NK-92 treated with Interleukin-12 subunit alpha and Interleukin-12 subunit beta, amount 100 ng/mL, for 24 hours (cell line): ENCODE data around the gene CLEC2A.

Experiments
- DNase-seq: peaks from one replicate; lab custom pipeline; 2025; lab: John Stamatoyannopoulos, UW

CLEC2A gene

DNA sequence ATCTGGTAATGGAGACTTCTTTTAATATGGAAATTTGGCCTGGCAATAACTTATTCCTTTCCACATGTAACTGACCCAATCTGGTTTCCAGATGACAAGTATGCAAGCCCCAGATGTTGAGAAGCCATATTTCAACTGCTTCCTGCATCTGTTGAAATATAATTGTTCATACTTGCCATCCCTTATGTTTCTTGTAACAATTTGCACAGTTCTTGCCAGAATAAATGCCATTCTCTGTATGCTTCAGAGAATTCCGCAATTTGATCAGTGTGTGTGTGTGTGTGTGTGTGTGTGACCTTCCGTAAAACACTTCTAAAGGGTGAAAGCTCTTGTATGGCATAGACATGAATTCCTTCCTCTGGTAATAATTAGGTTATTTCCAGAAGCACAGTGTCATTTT is 1.8 kb upstream of the CLEC2A start:
- no peak for DNase-seq

DNA sequence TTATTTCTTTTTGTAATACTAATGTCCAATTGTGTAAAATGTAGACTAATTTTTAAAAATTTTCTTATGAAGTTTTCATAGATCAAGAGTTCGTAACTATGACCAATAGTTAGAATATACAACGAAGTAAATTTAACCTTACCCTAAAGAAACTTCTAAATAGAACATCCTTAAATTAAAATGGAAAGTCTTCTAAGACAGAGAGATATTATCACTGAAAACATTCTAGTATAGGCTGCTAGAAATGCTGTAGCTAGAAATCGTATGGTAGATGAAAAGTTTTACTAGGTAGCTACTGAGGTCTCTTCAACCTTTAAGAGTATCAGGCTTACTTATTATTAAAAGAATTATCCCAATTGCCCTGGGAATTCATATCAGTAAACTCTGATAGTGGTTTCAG is 925 bp downstream of the CLEC2A start:
- DNase-seq, result no peak

DNA sequence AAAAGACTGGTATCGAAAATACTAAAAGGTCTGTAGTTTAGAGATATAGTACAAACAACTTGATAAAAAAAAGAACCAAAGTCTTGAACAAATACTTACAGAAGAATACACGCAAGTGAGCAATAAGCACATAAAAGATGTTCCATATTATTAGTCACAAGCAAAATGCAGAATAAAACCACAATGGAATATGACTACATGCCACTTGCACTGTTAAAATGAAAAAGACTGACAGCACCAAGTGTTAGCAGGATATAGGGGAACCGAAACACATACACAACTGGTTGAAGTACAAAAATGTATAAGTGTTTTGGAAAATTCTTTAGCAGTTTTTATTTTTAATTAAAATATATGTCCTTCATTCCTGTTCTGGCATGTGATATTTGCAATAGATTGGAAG is 3.6 kb downstream of the CLEC2A start:
- no peak for DNase-seq

DNA sequence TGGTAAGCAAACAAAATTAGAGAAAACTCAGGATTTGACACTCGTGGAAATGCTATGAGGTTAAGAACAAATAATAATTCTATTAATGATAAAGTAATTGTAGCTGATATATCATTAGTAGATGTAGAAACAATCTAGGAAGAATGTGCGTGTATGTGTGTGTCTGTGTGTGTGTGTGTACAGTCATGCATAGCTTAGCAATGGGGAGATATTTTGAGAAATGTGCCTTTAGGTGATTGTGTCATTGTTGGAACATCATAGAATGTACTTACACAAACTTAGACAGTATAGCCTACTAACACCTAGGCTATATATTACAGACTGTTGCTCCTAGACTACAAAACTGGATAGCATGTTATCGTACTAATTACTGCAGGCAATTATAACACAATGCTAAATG is 5.3 kb downstream of the CLEC2A start:
- no peak for DNase-seq

DNA sequence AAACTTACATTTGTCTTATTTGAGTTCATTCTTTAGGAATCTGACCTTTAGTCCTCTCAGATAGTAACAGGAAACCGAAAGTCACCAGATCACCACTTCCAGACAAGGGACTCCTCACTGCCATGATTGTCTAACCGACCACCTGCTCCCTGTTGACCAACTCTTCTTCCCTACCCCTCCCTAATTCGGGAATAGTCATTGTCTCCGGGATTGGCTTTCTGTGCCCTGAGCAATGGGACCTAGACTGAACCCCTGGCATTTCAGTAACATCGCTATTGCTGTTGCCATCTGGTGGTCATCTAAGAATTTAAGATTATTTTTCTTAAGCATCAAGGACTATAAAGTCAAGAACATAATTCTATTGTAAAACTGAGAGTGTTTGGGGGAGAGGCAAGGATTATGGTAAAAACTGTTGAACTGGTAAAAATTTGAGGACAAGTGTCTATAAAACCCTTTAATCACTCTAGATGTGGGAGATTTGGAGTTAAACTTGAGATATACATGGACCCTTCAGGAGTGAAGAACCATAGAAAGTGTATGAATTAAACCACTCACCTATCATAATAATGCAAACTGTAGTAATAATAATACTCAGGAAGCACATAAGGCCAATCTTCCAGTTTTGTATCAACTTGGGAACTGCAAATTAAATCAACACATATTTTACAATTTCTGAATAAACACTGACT is 6.3 kb downstream of the CLEC2A start:
- no peak for DNase-seq

DNA sequence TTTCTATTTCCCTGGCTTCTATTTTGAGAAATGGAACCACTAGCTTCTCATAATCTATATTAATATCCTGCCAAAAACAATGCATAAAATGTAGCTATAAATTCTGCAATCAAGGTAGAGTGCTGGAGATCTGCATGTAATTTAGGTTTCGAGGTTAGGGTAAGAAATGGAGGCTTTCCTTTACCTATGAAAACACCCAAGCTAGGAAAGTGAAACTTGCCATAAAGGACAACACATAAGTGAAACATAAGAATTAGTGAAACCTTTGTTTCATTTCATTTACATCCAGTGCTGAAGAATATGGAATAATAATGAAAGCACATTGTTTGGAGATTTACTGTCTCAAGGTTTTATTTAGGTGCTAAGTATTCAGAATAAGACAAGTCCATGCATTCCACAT is 9.7 kb downstream of the CLEC2A start:
- DNase-seq, result no peak

DNA sequence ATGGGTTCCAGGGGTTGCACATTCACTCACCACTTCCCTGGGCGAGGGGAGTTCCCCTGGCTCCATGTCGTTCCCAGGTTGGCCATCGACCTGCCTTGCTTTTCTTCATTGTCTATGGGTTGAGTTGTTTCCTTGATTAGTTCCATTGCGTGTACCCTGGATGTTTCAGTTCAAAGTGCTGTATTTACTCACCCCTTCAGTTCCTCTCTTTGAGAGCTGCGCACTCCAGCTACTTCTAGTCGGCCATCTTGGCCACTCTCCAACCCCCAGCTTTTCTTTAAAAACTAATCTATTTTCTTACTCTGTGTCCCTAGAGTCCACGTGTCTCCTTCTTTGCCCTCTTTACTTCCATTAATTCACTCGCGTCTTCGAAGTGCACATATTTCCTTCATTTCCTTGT is 11.7 kb downstream of the CLEC2A start:
- DNase-seq, result no peak

DNA sequence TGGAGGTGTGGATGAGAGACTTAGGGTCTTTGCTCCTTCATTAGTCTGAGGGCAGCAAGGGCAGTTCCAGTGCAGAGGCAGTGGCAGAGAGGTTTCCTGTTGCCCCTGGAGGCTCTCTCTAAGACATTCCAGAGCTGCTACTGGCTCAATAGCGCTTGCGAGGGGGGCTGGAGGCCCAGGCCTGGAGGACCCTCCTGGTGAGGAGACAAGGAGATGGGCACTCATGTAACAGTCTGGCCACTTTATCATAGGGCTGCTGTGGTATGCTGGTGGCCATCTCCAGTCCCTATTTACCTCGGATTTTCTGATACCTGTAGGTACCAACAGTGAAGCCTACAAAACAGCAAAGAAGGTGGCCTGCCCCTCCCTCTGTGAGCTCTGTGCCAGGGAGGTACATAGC is 12.7 kb downstream of the CLEC2A start:
- DNase-seq, result no peak

DNA sequence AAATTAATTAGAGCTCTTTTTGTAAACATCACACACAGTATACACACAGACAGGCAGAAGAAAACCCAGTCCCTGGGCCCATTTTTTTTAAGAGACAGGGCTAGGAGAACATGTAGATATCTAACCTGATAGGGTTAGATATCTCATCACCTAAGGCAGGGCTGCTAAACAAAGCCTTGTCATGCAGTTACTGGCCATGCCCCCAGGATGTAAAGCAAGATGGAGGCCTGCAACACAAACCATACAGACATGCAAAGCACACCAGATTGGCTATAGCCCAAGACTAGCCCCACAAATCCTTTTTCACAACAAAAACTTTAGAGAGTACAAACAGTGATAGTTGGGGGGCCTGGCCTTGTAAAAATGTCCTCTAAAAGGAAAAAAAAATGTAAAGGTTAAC is 20.5 kb downstream of the CLEC2A start:
- DNase-seq, result no peak

DNA sequence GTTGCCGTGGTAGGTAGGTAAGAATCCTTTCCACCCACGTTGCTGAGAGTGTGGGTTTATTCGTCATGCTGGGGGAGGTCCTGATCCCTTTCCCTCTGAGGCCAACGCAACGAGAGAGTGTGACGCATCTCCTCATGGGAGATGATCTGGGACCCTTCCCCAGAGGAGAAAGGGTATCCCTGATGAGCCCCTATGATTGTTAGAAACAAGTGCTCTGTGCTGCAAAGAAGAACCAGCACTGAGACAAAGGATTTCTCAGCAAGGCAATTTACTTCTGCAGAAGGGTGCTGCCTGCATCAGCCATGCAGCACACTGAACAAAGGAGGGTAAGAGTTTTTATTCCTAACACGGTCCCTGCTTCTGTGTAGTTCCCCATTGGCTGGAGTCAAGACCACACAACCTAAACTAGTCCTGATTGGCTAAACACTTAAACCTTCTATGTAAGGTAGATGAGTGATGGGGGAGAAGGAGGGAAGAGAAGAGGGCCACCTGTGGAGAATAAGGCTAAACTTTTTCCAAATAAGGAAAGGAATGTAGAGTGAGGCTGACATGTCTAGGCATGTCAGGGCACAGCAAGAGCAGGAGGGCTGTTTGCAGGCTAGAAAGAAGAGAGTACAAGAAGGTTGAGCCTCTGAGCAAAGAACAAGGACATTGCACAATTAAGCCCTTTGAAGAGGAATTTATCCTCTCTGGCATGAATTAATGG is 21.3 kb downstream of the CLEC2A start:
- DNase-seq, result no peak

DNA sequence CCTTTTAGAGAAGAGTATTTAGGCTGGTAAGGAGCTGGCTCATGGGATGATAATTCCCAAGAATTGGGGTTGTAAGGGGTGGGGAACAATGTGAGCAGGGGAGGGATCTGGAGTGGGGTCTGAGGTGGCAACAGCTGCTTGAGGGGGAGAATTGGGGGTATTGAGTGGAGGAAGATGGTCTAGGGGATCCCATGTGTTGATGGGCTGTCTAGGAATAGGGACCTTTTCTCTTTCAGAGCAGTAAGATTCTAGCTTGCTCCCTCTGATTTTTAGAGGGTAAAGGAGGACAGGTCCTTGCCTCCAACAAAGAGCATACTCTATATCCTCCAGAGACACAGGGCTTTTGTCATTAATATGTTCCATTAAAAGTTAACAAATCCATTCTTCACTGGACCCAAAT is 22.4 kb downstream of the CLEC2A start:
- no peak for DNase-seq

DNA sequence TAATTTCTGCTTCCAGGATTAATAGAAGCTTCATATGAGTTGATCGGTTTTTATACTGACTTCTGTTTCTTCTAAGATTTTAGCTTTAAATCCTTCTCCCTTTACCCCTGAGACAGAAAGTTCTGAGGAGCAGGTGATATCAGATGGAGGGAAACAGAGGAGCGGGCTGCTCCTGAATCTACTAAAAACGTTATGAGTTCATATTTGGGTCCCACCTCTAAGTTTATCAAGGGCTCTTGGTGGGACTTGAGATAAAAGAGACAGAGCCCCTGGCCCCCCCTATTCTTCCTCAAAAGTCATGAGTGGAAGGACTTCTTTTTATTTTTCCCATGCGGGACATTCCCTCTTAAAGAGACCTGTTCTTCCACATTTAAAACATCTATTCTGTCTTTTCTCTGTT is 23.8 kb downstream of the CLEC2A start:
- no peak for DNase-seq

DNA sequence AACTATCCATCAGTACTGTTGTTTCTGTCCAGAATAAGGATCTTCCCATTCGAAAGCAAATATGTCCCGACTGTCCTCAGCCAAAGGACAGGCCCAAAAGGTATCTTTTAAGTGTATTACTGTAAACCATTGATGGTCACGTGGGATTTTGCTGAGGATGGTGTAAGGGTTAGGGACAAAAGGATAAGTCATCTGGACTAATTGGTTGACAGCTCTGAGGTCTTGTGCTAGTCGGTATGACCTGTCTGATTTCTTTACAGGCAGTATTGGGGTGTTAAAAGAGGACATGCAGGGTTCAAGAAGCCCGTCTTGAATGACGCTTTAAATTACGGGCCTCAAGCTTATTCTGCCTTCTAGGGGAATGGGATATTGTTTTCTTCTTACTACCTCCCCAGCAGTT is 24.4 kb downstream of the CLEC2A start:
- DNase-seq, result no peak

DNA sequence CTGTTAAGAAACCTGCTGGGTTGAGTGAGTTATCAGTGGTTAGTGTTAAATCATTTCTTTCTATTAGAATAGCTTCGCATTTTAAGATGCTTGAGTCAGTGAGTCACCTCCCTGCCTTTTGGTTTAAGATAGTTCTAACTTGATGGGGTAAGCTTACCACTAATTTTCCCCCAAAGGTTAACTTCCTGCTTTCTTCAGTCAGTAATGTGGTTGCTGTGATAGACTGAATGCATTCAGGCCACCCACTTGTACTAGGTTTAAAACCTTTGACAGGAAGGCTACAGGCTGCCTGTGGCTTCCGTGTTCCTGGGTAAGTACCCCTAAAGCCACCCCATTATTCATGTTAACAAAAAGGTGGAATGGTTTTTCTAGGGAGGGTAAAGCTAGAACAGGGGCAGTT is 25.3 kb downstream of the CLEC2A start:
- no peak for DNase-seq

DNA sequence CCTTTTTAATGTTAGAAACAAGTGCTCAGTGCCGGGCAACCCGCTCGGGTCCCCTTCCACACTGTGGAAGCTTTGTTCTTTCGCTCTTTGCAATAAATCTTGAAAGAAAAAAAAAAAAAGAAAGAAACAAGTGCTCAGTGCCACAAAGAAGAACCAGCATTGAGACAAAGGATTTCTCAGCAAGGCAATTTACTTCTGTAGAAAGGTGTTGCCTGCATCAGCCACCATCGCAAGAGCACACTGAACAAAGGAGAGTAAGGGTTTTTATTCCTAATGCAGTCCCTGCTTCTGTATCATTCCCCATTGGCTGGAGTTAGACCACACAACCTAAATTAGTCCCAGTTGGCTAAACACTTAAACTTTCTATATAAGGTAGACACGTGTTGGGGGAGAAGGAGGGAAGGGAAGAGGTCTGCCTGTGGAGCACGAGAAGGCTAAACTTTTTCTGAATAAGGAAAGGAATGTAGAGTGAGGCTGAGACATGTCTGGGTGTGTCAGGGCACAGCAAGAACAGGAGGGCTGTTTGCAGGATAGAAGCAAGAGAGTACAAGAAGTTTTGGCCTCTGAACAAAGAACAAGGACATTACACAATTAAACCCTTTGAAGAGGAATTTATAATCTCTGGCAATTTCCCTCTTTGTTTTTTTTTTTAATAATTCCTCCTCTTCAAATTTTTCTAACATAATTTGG is 29.5 kb downstream of the CLEC2A start:
- no peak for DNase-seq

DNA sequence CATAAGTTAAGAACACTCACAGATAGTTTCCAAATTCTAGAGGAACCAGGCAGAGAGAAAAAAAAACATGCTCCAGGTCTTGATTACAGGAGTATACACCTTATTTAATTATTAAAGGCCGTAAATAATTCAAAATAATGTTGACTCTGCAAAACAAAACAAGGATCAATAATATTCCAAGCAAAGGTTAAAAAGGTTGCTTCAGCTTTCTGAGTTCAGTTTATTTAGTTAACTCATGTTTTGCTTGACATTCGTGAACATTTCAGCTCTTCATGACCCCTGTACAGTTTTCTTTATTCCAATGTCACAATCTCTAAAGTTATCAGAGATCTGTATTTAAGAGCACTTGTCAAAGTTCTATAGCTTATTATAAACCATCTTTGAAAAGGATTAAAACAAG is 31.2 kb downstream of the CLEC2A start:
- DNase-seq, result no peak

DNA sequence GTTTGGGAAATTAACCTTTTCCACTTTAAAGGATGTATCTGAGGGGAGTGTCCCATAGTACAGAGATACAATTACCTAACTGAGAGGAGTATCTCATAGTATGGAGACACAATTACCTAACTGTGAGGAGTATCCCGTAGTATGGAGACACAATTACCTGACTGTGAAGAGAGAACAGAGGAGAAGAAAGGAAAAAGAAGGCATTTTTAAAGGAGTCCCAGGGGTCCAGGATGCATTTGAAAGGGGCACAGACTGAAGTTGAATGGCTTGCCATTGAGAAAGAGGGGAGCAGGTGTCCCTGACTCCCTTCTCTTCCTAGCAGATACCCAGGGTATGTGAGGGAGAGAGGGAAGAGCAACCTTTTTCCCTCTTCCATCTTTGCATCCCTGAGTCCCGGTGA is 33.0 kb downstream of the CLEC2A start:
- no peak for DNase-seq

DNA sequence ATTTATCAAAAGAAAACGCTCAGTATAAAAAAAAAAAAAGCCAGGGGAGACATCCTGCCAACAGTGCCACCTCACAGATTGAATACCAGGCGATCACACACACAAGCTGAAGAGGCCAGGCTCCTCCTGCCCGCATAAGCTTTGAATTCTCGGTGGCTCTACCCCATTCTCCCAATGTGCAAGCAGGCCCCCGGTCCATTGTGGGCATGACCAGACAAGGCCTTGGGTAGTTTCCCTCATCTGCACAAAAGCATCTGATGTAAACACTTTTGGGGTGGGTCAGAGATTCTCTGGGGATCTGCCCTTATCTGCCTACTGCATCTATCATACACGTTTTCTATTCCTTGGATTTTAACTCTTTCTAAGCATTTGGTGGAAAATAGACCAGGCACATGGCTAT is 34.6 kb downstream of the CLEC2A start:
- no peak for DNase-seq

DNA sequence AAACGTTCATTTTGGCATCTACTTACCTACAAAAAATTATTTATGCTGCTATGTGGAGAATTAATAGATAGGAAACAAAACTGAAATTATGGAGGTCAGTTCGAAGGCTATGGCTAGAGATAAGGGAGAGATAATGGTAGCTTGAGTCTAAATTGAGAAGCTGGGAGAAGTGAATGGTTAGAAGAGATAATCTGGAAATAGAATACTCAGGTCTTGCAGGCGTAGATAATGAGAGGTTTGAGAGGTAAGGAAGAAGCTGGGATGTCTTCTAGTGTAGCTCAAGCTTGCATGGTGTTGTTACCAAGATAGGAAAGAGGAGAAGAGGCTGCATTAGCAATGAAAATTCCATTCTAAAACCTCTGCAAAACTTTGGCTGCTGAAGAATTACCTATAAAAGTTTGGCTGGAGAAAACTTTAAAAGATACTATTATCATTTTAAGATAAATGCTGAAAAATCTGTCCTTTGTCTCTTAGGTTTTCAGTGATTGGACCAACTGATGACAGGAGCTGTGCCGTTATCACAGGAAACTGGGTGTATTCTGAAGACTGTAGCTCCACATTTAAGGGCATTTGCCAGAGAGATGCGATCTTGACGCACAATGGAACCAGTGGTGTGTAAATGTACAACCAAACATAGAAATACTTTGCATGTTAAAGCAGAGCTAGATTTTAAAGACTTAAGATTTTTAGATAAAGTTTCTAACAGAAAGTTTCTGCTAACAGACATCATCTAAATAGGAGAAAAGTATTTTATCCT is 36.8 kb downstream of the CLEC2A start:
- DNase-seq, result no peak

DNA sequence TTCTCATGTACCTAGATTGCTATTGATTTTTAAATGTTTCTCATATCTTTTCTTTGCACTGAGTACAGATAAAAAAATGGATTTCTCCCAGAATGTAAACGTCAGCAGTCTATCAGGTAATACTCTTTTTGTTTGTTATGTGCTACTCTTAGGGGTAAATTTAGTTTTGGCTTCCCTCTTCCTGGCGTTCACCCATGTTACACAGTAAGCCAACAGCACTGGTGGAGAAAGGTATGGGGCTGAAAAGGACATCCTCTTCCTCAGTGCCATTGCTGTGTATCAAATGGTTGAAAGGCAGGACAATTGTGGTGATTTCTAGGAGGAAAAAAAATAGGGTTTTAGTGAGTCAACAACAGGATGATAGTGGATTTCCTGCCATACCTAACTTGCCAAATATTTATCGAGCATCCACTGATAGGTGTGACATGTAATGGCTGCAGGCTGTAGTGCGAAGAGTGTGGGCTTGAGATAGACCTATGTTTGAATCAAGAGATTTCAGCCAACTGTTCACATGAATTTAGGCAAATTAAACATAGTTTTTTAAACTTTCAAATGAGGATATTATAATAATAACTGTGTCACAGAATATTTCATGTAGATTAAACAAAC is 43.4 kb downstream of the CLEC2A start:
- no peak for DNase-seq

DNA sequence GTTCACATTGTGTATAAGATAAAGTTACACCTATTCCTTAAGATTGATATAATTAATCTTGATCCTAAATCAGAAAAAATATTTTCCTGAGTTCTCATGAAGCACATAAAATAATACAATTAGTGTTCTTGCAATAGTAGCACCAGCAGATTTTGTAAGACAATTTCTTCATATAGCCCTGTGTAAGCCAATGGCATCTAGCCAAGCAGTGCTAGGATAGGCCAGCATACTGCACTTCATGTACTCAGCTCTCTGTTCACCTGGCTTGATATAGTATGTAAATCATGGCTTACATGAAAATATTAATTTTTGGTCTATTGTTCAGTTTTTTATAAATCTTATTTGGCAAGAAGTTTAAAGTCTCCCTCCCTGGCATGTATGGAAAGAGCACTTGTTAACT is 49.0 kb downstream of the CLEC2A start:
- no peak for DNase-seq

DNA sequence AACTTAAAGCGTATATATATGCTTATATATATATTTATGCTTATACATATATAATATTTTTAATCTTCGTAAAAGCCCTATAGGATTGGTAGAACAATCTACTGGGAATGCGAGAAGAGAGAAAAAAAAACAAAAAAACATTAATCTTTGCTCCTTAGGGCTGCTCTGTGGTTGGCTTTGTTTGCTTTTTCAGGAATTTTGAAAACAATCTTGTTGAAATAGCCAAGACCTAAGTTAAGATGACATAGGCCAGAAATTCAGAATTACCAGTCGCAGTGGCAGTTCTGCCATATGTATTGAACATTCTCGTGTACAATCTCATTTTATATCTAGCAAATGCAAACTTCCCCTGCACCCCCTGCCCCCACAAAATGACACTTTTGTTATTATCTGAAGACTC is 50.2 kb downstream of the CLEC2A start:
- no peak for DNase-seq
